K562 (cell line): Measurements from ENCODE around the gene PSMD2. TPM values are rescaled to one million over a fixed set of nuclear protein-coding genes. Genes with fewer than 3 reads are reported as not detected.
A peak's percentile ranks its signal among the peaks of the same experiment; 100 is the strongest.

ENCODE experiments used
- BRF2 ChIP-seq: IDR thresholded peaks from 3 replicates; pipeline ENCODE4 v1.6.1; 2011; ENCODE audit warnings: borderline replicate concordance, mild to moderate bottlenecking; ENCODE audit not compliant: insufficient read length, insufficient read depth
- CTBP1 ChIP-seq: fragments of 450-650 bp; IDR thresholded peaks from 2 replicates; pipeline ENCODE4 v1.6.1; 2016; ENCODE audit warnings: borderline replicate concordance
- DDX20 ChIP-seq: fragments of 450-650 bp; IDR thresholded peaks from 2 replicates; pipeline ENCODE4 v1.6.1; 2016; ENCODE audit warnings: missing genetic modification characterization, low read depth, mild to moderate bottlenecking, missing compliant biosample characterization, moderate library complexity
- FOXM1 ChIP-seq, 2 experiments: fragments of 450-650 bp in 1 of 2; sonication (generic) in 1 of 2; formaldehyde crosslinking in 1 of 2; IDR thresholded peaks; 2 replicates each; pipeline versions ENCODE4 v1.6.1 to v1.9.0; 2017 to 2022; ENCODE audit warnings: low read depth in 2 of 2, mild to moderate bottlenecking in 2 of 2, missing genetic modification reagents in 1 of 2, moderate library complexity in 1 of 2
- GATAD2A ChIP-seq: fragments of 450-650 bp; IDR thresholded peaks from 2 replicates; pipeline ENCODE4 v1.6.1; 2017
- HMGXB4 ChIP-seq: sonication (generic); formaldehyde crosslinking; IDR thresholded peaks from 2 replicates; pipeline ENCODE4 v1.8.1; 2023; ENCODE audit warnings: mild to moderate bottlenecking, missing genetic modification reagents
- LARP7 ChIP-seq: fragments of 450-650 bp; IDR thresholded peaks from 2 replicates; pipeline ENCODE4 v1.6.1; 2016
- LEF1 ChIP-seq: fragments of 450-650 bp; IDR thresholded peaks from 2 replicates; pipeline ENCODE4 v1.6.1; 2016; ENCODE audit warnings: mild to moderate bottlenecking
- PBX2 ChIP-seq, 2 experiments: IDR thresholded peaks in 1 of 2; conservative IDR thresholded peaks in 1 of 2; 2 replicates each; pipeline ENCODE4 v1.6.1; 2016; ENCODE audit warnings: low read depth in 2 of 2, mild to moderate bottlenecking in 1 of 2, missing compliant biosample characterization in 1 of 2, missing genetic modification characterization in 1 of 2, moderate library complexity in 1 of 2
- RAD21 ChIP-seq, 2 experiments: fragments of 250-450 bp in 1 of 2; fragments of 450-650 bp in 1 of 2; sonication (Bioruptor Pico) in 1 of 2; formaldehyde crosslinking in 1 of 2; IDR thresholded peaks in 1 of 2; conservative IDR thresholded peaks in 1 of 2; 2 replicates each; pipeline versions ENCODE4 v1.4.0 to v1.8.0; 2020 to 2022; ENCODE audit warnings: mild to moderate bottlenecking in 2 of 2, moderate library complexity in 1 of 2
- SAP30 ChIP-seq: fragments of 200-600 bp; sonication (generic); IDR thresholded peaks from 2 replicates; pipeline ENCODE4 v1.6.1; 2012; ENCODE audit warnings: borderline replicate concordance, low read depth, mild to moderate bottlenecking, moderate library complexity, low read length, control low read depth, inconsistent platforms; ENCODE audit not compliant: insufficient read depth, poor library complexity, severe bottlenecking
- SMARCB1 ChIP-seq: IDR thresholded peaks from 2 replicates; pipeline ENCODE4 v1.6.1; 2011; ENCODE audit warnings: improper control_type of control experiment, low read depth; ENCODE audit not compliant: insufficient read length
- TARDBP ChIP-seq: fragments of 450-650 bp; IDR thresholded peaks from 2 replicates; pipeline ENCODE4 v1.6.1; 2016
- TOE1 ChIP-seq, 2 experiments: fragments of 450-650 bp in 1 of 2; sonication (generic) in 1 of 2; formaldehyde crosslinking in 1 of 2; IDR thresholded peaks; 2 replicates each; pipeline versions ENCODE4 v1.7.1 to v1.8.0; 2016 to 2022; ENCODE audit warnings: borderline replicate concordance in 2 of 2, mild to moderate bottlenecking in 2 of 2, antibody characterized with exemption in 1 of 2, inconsistent platforms in 1 of 2, low read depth in 1 of 2, missing genetic modification reagents in 1 of 2, moderate library complexity in 1 of 2
- TRIM28 ChIP-seq: fragments of 450-650 bp; IDR thresholded peaks from 2 replicates; pipeline ENCODE4 v1.6.1; 2017
- ZBTB9 ChIP-seq: fragments of 450-650 bp; formaldehyde crosslinking; IDR thresholded peaks from 2 replicates; pipeline ENCODE4 v1.4.0; 2020; ENCODE audit warnings: mild to moderate bottlenecking, moderate library complexity
- ZNF12 ChIP-seq: sonication (generic); formaldehyde crosslinking; IDR thresholded peaks from 2 replicates; pipeline ENCODE4 v1.4.0; 2020; ENCODE audit warnings: mild to moderate bottlenecking, missing genetic modification reagents
- ZNF76 ChIP-seq: fragments of 250-450 bp; sonication (Bioruptor Pico); IDR thresholded peaks from 2 replicates; pipeline ENCODE4 v1.4.0; 2020; ENCODE audit warnings: mild to moderate bottlenecking, moderate library complexity, borderline replicate concordance
- polyA plus RNA-seq, 8 experiments: library from polyadenylated mRNA; depleted of rRNA in 4 of 8; stranded (reverse) in 5 of 8; unstranded in 3 of 8; fragments of >200 nt; fragmentation: Nextera tagmentation in 2 of 8; fragmentation: Illumina TruSeq in 1 of 8; extraction: Ambion mirVana in 2 of 8; extraction: Trizol in 1 of 8; gene quantifications; 2 replicates each; pipeline versions ENCODE4 v1.2.1 to v1.2.3, GENCODE V29; 2011 to 2014; ENCODE audit warnings: inconsistent platforms in 1 of 8, missing spikeins in 1 of 8
- total RNA-seq, 7 experiments: library from RNA; depleted of rRNA in 6 of 7; stranded (reverse); fragments of >200 nt in 6 of 7; fragmentation: Illumina TruSeq in 2 of 7; extraction: Trizol in 2 of 7; gene quantifications; 2 replicates each; pipeline versions ENCODE4 v1.2.1 to v1.2.3, GENCODE V29; 2011 to 2021; ENCODE audit warnings: low replicate concordance in 1 of 7

Gene PSMD2
- total and polyA plus RNA-seq, 9 of the 15 experiments (the other 6 are each of a cell fraction or from before 2014, with no cell fraction given) = 152 to 484 (median 295) TPM

- 0 out of 2 replicates have a peak, but pooled peaks have one; percentile 1 for TF ChIP-seq ZNF76 (CRISPR knock-in tag)
- peak; percentile 45 for TF ChIP-seq SAP30
- no peak for TF ChIP-seq TOE1 (IDR thresholded peaks at IDR 0.05; ENCODE audit: borderline replicate concordance)
- 0 out of 2 replicates have a peak, but pooled peaks have one; percentile 45 for TF ChIP-seq TOE1 (CRISPR knock-in tag; IDR thresholded peaks at IDR 0.05; ENCODE audit: borderline replicate concordance, low read depth)
- no peak for TF ChIP-seq SMARCB1
- no peak for TF ChIP-seq TARDBP
- no peak for TF ChIP-seq FOXM1 (IDR thresholded peaks at IDR 0.05; ENCODE audit: low read depth)
- TF ChIP-seq FOXM1 (CRISPR knock-in tag; IDR thresholded peaks at IDR 0.05; ENCODE audit: low read depth) = no peak
- TF ChIP-seq GATAD2A = no peak
- no peak for TF ChIP-seq DDX20 (tag)
- TF ChIP-seq TRIM28 = no peak
- TF ChIP-seq HMGXB4 (CRISPR knock-in tag) = no peak; the same call in 1 of the 2 replicates
- no peak for TF ChIP-seq ZBTB9 (CRISPR knock-in tag)
- no peak for TF ChIP-seq LEF1
- TF ChIP-seq LARP7 = no peak
- 0 out of 2 replicates have a peak, but pooled peaks have one; percentile 5 for TF ChIP-seq CTBP1
- no peak for TF ChIP-seq PBX2 (CRISPR knock-in tag; IDR thresholded peaks at IDR 0.05; ENCODE audit: low read depth)
- TF ChIP-seq PBX2 (tag; conservative IDR thresholded peaks at IDR 0.05; ENCODE audit: low read depth) = no peak
- TF ChIP-seq ZNF12 (CRISPR knock-in tag) = 0 out of 2 replicates have a peak, but pooled peaks have one; percentile 16
- TF ChIP-seq BRF2 = no peak
- no peak for TF ChIP-seq RAD21 (CRISPR knock-in tag; conservative IDR thresholded peaks at IDR 0.05 in 1 of 2, IDR thresholded peaks at IDR 0.05 in 1 of 2)
These were observed 692 bp downstream of the PSMD2 start (continued) for GRCh38 chr3:184299488-184300377.
